HepG2 (cell line): ENCODE results near the gene CD4. TPM values are rescaled to one million over a fixed set of nuclear protein-coding genes. Genes with fewer than 3 reads are reported as not detected.
A peak's percentile ranks its signal among the peaks of the same experiment; 100 is the strongest.

Source experiments
- AGO1 ChIP-seq: fragments of 200-400 bp; formaldehyde crosslinking; IDR thresholded peaks from 2 replicates; pipeline ENCODE4 v1.6.1; 2017; ENCODE audit warnings: mild to moderate bottlenecking, low read depth, low read length, moderate library complexity; ENCODE audit not compliant: poor library complexity, severe bottlenecking
- ATAD3A ChIP-seq: sonication (generic); formaldehyde crosslinking; IDR thresholded peaks from 2 replicates; pipeline ENCODE4 v1.4.0; 2020; ENCODE audit warnings: missing genetic modification reagents
- ATF1 ChIP-seq: IDR thresholded peaks from 2 replicates; pipeline ENCODE4 v1.6.1; 2016; ENCODE audit warnings: mild to moderate bottlenecking, control low read depth
- ERF ChIP-seq: IDR thresholded peaks from 2 replicates; pipeline ENCODE4 v1.6.1; 2018; ENCODE audit warnings: missing biosample characterization, missing genetic modification reagents
- FIP1L1 ChIP-seq: fragments of 200-400 bp; formaldehyde crosslinking; IDR thresholded peaks from 2 replicates; pipeline ENCODE4 v1.6.1; 2018; ENCODE audit warnings: low read depth, mild to moderate bottlenecking, low read length, moderate library complexity, borderline replicate concordance; ENCODE audit not compliant: insufficient read depth
- HOXA7 ChIP-seq: sonication (generic); formaldehyde crosslinking; IDR thresholded peaks from 2 replicates; pipeline ENCODE4 v1.8.1; 2022; ENCODE audit warnings: mild to moderate bottlenecking, missing genetic modification reagents, moderate library complexity
- PLRG1 ChIP-seq: fragments of 450-650 bp; conservative IDR thresholded peaks from 2 replicates; pipeline ENCODE4 v1.6.1; 2016
- POLR2A ChIP-seq, 2 experiments: IDR thresholded peaks; 2 replicates each; pipeline ENCODE4 v1.6.1; 2011; ENCODE audit warnings: low read depth in 2 of 2, low read length in 2 of 2, mild to moderate bottlenecking in 1 of 2, moderate library complexity in 1 of 2; ENCODE audit not compliant: insufficient read depth in 1 of 2
- TP53 ChIP-seq: sonication (generic); formaldehyde crosslinking; conservative IDR thresholded peaks from 2 replicates; pipeline ENCODE4 v1.4.0; 2020; ENCODE audit warnings: missing genetic modification reagents
- ZBTB20 ChIP-seq: sonication (generic); formaldehyde crosslinking; IDR thresholded peaks from 2 replicates; pipeline ENCODE4 v1.8.1; 2023; ENCODE audit warnings: missing genetic modification reagents, low read depth, mild to moderate bottlenecking, borderline replicate concordance
- ZKSCAN1 ChIP-seq: fragments of 150-350 bp; IDR thresholded peaks from 2 replicates; pipeline ENCODE4 v1.6.1; 2014; ENCODE audit warnings: low read length
- ZNF713 ChIP-seq: sonication (generic); formaldehyde crosslinking; IDR thresholded peaks from 2 replicates; pipeline ENCODE4 v1.4.0; 2020; ENCODE audit warnings: mild to moderate bottlenecking, missing genetic modification reagents
- polyA plus RNA-seq, 8 experiments: library from polyadenylated mRNA; depleted of rRNA in 3 of 8; stranded (reverse) in 7 of 8; unstranded in 1 of 8; fragments of >200 nt; fragmentation: Illumina TruSeq in 4 of 8; extraction: Trizol in 4 of 8; gene quantifications; 2 replicates each; pipeline versions ENCODE4 v1.2.1 to v1.2.3, GENCODE V29; 2011 to 2016; ENCODE audit warnings: low read depth in 4 of 8, missing spikeins in 1 of 8, mixed read lengths in 1 of 8; ENCODE audit not compliant: insufficient read depth in 1 of 8
- total RNA-seq, 5 experiments: library from RNA; depleted of rRNA; stranded (reverse); fragments of >200 nt; fragmentation: Illumina TruSeq; extraction: Trizol; gene quantifications; 2 replicates each; pipeline ENCODE4 v1.2.3, GENCODE V29; 2016; ENCODE audit warnings: low read depth in 1 of 5
- TF ChIP-seq, protein P1 (sequence below): sonication (generic); formaldehyde crosslinking; IDR thresholded peaks from 2 replicates; pipeline ENCODE4 v1.4.0; 2020; ENCODE audit warnings: missing genetic modification reagents
- TF ChIP-seq, protein P2 (sequence below): sonication (generic); formaldehyde crosslinking; IDR thresholded peaks from 2 replicates; pipeline ENCODE4 v1.4.0; 2020; ENCODE audit warnings: missing genetic modification reagents, borderline replicate concordance
- TF ChIP-seq, protein P3 (sequence below): sonication (generic); formaldehyde crosslinking; IDR thresholded peaks from 2 replicates; pipeline ENCODE4 v1.5.1; 2020; ENCODE audit warnings: missing genetic modification reagents, mild to moderate bottlenecking, borderline replicate concordance
- TF ChIP-seq, protein P4 (sequence below): sonication (generic); formaldehyde crosslinking; IDR thresholded peaks from 2 replicates; pipeline ENCODE4 v1.9.0; 2021; ENCODE audit warnings: missing genetic modification reagents, borderline replicate concordance
- TF ChIP-seq, protein P5 (sequence below): sonication (generic); formaldehyde crosslinking; IDR thresholded peaks from 2 replicates; pipeline ENCODE4 v1.4.0; 2020; ENCODE audit warnings: missing genetic modification reagents

The CD4 gene
- total and polyA plus RNA-seq, 2 of the 13 experiments (the other 11 are each of a cell fraction or from before 2014, with no cell fraction given), result 0.07 to 0.95 TPM

DNA sequence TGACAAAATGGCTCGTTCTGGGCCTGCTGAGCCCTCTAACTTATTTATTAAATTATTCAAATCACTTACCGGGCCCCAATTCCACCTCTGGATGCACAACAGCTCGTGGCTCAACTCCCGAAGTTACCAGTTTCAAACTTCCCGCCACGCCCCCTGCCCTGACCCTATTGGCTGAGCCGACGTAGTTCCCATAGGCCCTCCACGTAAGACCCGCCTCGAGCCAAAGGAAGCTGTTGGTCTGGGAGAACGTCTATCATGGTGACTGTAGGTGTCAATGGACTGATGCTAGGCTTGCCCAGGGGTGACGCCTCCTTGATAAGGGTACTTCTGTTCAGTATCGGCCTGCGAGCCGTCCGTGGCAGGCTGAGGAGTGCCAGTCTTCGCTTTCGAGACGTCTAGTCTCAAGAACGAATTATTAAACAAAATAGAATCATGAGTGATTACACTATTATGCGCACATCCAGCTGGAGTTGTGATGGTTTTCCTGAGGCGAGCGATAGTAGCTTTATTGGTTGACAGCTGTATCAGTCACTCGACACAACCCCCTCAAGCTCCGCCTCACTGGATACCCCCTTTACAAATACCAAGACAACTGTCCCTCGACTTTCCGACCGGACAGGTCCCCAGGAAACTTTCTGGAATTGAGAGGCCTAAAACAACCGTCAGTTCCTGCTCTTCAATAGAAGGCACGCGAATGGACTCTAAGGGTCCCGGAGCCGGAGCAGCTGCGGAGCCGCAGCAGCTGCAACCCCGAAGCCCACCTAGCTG is 62.0 kb downstream of the CD4 start, which contains the start of gene CDCA3 (continued):
- TF ChIP-seq, protein P1, sequence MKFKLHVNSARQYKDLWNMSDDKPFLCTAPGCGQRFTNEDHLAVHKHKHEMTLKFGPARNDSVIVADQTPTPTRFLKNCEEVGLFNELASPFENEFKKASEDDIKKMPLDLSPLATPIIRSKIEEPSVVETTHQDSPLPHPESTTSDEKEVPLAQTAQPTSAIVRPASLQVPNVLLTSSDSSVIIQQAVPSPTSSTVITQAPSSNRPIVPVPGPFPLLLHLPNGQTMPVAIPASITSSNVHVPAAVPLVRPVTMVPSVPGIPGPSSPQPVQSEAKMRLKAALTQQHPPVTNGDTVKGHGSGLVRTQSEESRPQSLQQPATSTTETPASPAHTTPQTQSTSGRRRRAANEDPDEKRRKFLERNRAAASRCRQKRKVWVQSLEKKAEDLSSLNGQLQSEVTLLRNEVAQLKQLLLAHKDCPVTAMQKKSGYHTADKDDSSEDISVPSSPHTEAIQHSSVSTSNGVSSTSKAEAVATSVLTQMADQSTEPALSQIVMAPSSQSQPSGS, result no peak
- TF ChIP-seq FIP1L1 (no peak), ATF1 (CRISPR knock-in tag) (peak; percentile 88), ZNF713 (CRISPR knock-in tag) (no peak), PLRG1 (no peak), POLR2A (IDR thresholded peaks at IDR 0.05; ENCODE audit: insufficient read depth in 1 of 2, low read depth in 2 of 2, low read length in 2 of 2) (peak; percentile 84 to 95), ATAD3A (CRISPR knock-in tag) (no peak), ERF (no peak), AGO1 (no peak), ZBTB20 (CRISPR knock-in tag) (no peak), TP53 (CRISPR knock-in tag) (no peak), ZKSCAN1 (no peak), HOXA7 (CRISPR knock-in tag) (no peak)
- TF ChIP-seq, protein P2, sequence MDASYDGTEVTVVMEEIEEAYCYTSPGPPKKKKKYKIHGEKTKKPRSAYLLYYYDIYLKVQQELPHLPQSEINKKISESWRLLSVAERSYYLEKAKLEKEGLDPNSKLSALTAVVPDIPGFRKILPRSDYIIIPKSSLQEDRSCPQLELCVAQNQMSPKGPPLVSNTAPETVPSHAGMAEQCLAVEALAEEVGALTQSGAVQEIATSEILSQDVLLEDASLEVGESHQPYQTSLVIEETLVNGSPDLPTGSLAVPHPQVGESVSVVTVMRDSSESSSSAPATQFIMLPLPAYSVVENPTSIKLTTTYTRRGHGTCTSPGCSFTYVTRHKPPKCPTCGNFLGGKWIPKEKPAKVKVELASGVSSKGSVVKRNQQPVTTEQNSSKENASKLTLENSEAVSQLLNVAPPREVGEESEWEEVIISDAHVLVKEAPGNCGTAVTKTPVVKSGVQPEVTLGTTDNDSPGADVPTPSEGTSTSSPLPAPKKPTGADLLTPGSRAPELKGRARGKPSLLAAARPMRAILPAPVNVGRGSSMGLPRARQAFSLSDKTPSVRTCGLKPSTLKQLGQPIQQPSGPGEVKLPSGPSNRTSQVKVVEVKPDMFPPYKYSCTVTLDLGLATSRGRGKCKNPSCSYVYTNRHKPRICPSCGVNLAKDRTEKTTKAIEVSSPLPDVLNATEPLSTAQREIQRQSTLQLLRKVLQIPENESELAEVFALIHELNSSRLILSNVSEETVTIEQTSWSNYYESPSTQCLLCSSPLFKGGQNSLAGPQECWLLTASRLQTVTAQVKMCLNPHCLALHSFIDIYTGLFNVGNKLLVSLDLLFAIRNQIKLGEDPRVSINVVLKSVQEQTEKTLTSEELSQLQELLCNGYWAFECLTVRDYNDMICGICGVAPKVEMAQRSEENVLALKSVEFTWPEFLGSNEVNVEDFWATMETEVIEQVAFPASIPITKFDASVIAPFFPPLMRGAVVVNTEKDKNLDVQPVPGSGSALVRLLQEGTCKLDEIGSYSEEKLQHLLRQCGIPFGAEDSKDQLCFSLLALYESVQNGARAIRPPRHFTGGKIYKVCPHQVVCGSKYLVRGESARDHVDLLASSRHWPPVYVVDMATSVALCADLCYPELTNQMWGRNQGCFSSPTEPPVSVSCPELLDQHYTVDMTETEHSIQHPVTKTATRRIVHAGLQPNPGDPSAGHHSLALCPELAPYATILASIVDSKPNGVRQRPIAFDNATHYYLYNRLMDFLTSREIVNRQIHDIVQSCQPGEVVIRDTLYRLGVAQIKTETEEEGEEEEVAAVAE (CRISPR knock-in tag), result no peak
- TF ChIP-seq, protein P3, sequence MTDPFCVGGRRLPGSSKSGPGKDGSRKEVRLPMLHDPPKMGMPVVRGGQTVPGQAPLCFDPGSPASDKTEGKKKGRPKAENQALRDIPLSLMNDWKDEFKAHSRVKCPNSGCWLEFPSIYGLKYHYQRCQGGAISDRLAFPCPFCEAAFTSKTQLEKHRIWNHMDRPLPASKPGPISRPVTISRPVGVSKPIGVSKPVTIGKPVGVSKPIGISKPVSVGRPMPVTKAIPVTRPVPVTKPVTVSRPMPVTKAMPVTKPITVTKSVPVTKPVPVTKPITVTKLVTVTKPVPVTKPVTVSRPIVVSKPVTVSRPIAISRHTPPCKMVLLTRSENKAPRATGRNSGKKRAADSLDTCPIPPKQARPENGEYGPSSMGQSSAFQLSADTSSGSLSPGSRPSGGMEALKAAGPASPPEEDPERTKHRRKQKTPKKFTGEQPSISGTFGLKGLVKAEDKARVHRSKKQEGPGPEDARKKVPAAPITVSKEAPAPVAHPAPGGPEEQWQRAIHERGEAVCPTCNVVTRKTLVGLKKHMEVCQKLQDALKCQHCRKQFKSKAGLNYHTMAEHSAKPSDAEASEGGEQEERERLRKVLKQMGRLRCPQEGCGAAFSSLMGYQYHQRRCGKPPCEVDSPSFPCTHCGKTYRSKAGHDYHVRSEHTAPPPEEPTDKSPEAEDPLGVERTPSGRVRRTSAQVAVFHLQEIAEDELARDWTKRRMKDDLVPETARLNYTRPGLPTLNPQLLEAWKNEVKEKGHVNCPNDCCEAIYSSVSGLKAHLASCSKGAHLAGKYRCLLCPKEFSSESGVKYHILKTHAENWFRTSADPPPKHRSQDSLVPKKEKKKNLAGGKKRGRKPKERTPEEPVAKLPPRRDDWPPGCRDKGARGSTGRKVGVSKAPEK, result no peak
- TF ChIP-seq, protein P4, sequence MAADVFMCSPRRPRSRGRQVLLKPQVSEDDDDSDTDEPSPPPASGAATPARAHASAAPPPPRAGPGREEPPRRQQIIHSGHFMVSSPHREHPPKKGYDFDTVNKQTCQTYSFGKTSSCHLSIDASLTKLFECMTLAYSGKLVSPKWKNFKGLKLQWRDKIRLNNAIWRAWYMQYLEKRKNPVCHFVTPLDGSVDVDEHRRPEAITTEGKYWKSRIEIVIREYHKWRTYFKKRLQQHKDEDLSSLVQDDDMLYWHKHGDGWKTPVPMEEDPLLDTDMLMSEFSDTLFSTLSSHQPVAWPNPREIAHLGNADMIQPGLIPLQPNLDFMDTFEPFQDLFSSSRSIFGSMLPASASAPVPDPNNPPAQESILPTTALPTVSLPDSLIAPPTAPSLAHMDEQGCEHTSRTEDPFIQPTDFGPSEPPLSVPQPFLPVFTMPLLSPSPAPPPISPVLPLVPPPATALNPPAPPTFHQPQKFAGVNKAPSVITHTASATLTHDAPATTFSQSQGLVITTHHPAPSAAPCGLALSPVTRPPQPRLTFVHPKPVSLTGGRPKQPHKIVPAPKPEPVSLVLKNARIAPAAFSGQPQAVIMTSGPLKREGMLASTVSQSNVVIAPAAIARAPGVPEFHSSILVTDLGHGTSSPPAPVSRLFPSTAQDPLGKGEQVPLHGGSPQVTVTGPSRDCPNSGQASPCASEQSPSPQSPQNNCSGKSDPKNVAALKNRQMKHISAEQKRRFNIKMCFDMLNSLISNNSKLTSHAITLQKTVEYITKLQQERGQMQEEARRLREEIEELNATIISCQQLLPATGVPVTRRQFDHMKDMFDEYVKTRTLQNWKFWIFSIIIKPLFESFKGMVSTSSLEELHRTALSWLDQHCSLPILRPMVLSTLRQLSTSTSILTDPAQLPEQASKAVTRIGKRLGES (CRISPR knock-in tag), result no peak
- TF ChIP-seq, protein P5, sequence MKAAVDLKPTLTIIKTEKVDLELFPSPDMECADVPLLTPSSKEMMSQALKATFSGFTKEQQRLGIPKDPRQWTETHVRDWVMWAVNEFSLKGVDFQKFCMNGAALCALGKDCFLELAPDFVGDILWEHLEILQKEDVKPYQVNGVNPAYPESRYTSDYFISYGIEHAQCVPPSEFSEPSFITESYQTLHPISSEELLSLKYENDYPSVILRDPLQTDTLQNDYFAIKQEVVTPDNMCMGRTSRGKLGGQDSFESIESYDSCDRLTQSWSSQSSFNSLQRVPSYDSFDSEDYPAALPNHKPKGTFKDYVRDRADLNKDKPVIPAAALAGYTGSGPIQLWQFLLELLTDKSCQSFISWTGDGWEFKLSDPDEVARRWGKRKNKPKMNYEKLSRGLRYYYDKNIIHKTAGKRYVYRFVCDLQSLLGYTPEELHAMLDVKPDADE, result no peak
